Measurements from ENCODE around the gene BIRC7. TPM values are rescaled to one million over a fixed set of nuclear protein-coding genes. Genes with fewer than 3 reads are reported as not detected.

BIRC7 gene
- total and polyA plus RNA-seq, 2 donors (not counting 3 experiments of a cell fraction or from before 2014, with no cell fraction given): not detected

- no TSS peak for BruUV-seq (replicated peaks)
Observed at GRCh38 chr20:63247671-63248228, 12.0 kb downstream of the BIRC7 start.

More at GRCh38 chr20:63247671-63248228, 12.0 kb downstream of the BIRC7 start:
- Histone ChIP-seq H3K4me1 (ENCODE audit: control insufficient read depth, extremely low read depth, insufficient read depth, low read length) (no peaks in the 10 kb centered on the region), H4K20me1 (replicated peaks; ENCODE audit: control insufficient read depth, extremely low read depth, insufficient read depth, low read length) (no peaks in the 10 kb centered on the region), H3K27ac (ENCODE audit: insufficient read depth, low read depth, low read length) (no peak overlapping the region), H3K9me3 (replicated peaks; ENCODE audit: control insufficient read depth, insufficient read depth, low read length) (no peaks in the 10 kb centered on the region), H3K9ac (replicated peaks; ENCODE audit: extremely low read depth, insufficient read depth, low read length) (no peak overlapping the region), H3K4me2 (ENCODE audit: insufficient read depth, low read length) (no peak overlapping the region), H3K79me2 (ENCODE audit: control insufficient read depth, insufficient read depth, low read length) (no peaks in the 10 kb centered on the region), H2AFZ (ENCODE audit: low read depth, low read length) (no peak overlapping the region), H3K27me3 (ENCODE audit: control insufficient read depth in 2 of 2, insufficient read depth in 2 of 2, low read length in 2 of 2) (peaks cover 4 to 7% of the 10 kb centered on the region in 2 experiments), H3K4me3 (replicated peaks in 1 of 3; ENCODE audit: insufficient read depth in 1 of 3, low read depth in 1 of 3, low read length in 3 of 3) (no peak overlapping the region), H3K36me3 (ENCODE audit: control insufficient read depth in 2 of 2, extremely low read depth in 1 of 2, insufficient read depth in 2 of 2, low read length in 2 of 2) (no peaks in the 10 kb centered on the region), H3K9me1 (replicated peaks; ENCODE audit: control insufficient read depth, extremely low read depth, insufficient read depth, low read length) (no peaks in the 10 kb centered on the region)
- no peak for FAIRE-seq
- dilution Hi-C loops (cut with MboI; ENCODE audit: extremely low pct_ligation_motif_present, low sequenced_read_pairs) (no loop called here), intact Hi-C loops (cut with micrococcal nuclease) (no loop called here)
- ChIA-PET CTCF (interaction anchor here (4.2 kb wide), 1 partner anchor 25 kb away, joined by 24 read pairs; no protein-coding TSS in a partner anchor), POLR2A (no interaction called here)
- no peak for DNase-seq (ENCODE audit: low read depth, low spot score)
- TF ChIP-seq POLR2AphosphoS5 (IDR thresholded peaks at IDR 0.05; ENCODE audit: insufficient read depth, low read depth, low read length) (no peak), EZH2 (IDR thresholded peaks at IDR 0.05; ENCODE audit: borderline replicate concordance, low read depth, low read length, severe bottlenecking) (no peak), FOS (IDR thresholded peaks at IDR 0.05; ENCODE audit: borderline replicate concordance, insufficient read depth, low read length) (no peak), MYC (IDR thresholded peaks at IDR 0.05; ENCODE audit: low read depth, low read length) (no peak), CTCF (IDR thresholded peaks at IDR 0.05; ENCODE audit: extremely low read depth in 1 of 2, insufficient read depth in 1 of 2, low read depth in 1 of 2, low read length in 2 of 2) (no peak), POLR2A (IDR thresholded peaks at IDR 0.05; ENCODE audit: low read depth, low read length) (no peak), JUN (IDR thresholded peaks at IDR 0.05; ENCODE audit: borderline replicate concordance, insufficient read depth, insufficient read length, low read depth) (no peak), GATA2 (IDR thresholded peaks at IDR 0.05; ENCODE audit: insufficient read depth, insufficient read length, low read depth, low read length) (no peak), MAX (IDR thresholded peaks at IDR 0.05; ENCODE audit: insufficient read depth, insufficient read length) (no peak)

All from endothelial cell of umbilical vein (primary cell).